NCI-H1694 treated with DMSO at 0.1 percent for 48 hours (cell line): ENCODE data around the gene RHBDL3.
"Not testable (repeated sequence)": the region's sequence is repeated elsewhere in the genome, so short reads cannot be mapped to it uniquely, and the experiment has no call there.

Experiments used
- DNase-seq: peaks from one replicate; lab custom pipeline; 2025; lab: John Stamatoyannopoulos, UW

RHBDL3 gene

GRCh38 chr17:32289471-32290070 lies 23.9 kb downstream of the RHBDL3 start:
- no peak for DNase-seq

- DNase-seq = no peak
These were observed 26.5 kb downstream of the RHBDL3 start for GRCh38 chr17:32292094-32292493.

- DNase-seq = no peak
These were observed 31.8 kb downstream of the RHBDL3 start for GRCh38 chr17:32297424-32297823.

- DNase-seq = no peak
These were observed 32.2 kb downstream of the RHBDL3 start for GRCh38 chr17:32297860-32298259.

GRCh38 chr17:32298298-32298697 lies 32.7 kb downstream of the RHBDL3 start:
- DNase-seq = peak; percentile 54

GRCh38 chr17:32298721-32299579 lies 33.3 kb downstream of the RHBDL3 start:
- DNase-seq = peak; percentile 18

- DNase-seq = no peak
These were observed 34.0 kb downstream of the RHBDL3 start for GRCh38 chr17:32299580-32300164.

- DNase-seq = no peak
These were observed 36.4 kb downstream of the RHBDL3 start for GRCh38 chr17:32302037-32302436.

- no peak for DNase-seq
These were observed 37.4 kb downstream of the RHBDL3 start for GRCh38 chr17:32302860-32303649.

- no peak for DNase-seq
These were observed 38.2 kb downstream of the RHBDL3 start for GRCh38 chr17:32303781-32304288.

GRCh38 chr17:32305049-32305448 lies 39.4 kb downstream of the RHBDL3 start:
- no peak for DNase-seq

GRCh38 chr17:32307658-32308057 lies 42.0 kb downstream of the RHBDL3 start:
- DNase-seq = no peak

GRCh38 chr17:32311028-32311536 lies 45.5 kb downstream of the RHBDL3 start:
- peak; percentile 86 for DNase-seq

GRCh38 chr17:32314636-32315035 lies 49.0 kb downstream of the RHBDL3 start:
- DNase-seq = peak; percentile 53

- no peak for DNase-seq
These were observed 49.5 kb downstream of the RHBDL3 start for GRCh38 chr17:32315171-32315570.

- not testable (repeated sequence) for DNase-seq
These were observed 51.0 kb downstream of the RHBDL3 start for GRCh38 chr17:32316653-32317052.

GRCh38 chr17:32317353-32317752 lies 51.7 kb downstream of the RHBDL3 start:
- DNase-seq = no peak

GRCh38 chr17:32318071-32318470 lies 52.4 kb downstream of the RHBDL3 start:
- DNase-seq = no peak

GRCh38 chr17:32319548-32319905 lies 53.9 kb downstream of the RHBDL3 start:
- DNase-seq = peak; percentile 69

- not testable (repeated sequence) for DNase-seq
These were observed 54.4 kb downstream of the RHBDL3 start for GRCh38 chr17:32320080-32320479.

- DNase-seq = no peak
These were observed 55.2 kb downstream of the RHBDL3 start for GRCh38 chr17:32320847-32321246.

- DNase-seq = no peak
These were observed 57.4 kb downstream of the RHBDL3 start for GRCh38 chr17:32323046-32323445.
